Measurements from ENCODE around the gene CREB5. TPM values are rescaled to one million over a fixed set of nuclear protein-coding genes. Genes with fewer than 3 reads are reported as not detected.

Gene CREB5
- total and polyA plus RNA-seq, 2 of the 8 experiments (the other 6 are each of a cell fraction or from before 2014, with no cell fraction given): 2.4 to 2.7 TPM

GRCh38 chr7:28684650-28685241, 272.4 kb downstream of the CREB5 start:
- H2AFZ ChIP-seq (ENCODE audit: low read length): 0 out of 2 replicates have a peak overlapping the region, but pooled peaks have one; percentile 52
- CTCF ChIA-PET (ENCODE audit: partially characterized antibody): interaction anchor here (0.6 to 0.9 kb wide), 2 partner anchors 147 to 736 kb away, joined by 3 to 4 read pairs; no protein-coding TSS in a partner anchor
- TF ChIP-seq SRF (IDR thresholded peaks at IDR 0.05; ENCODE audit: low read depth, low read length): no peak
- TF ChIP-seq GTF2F1 (IDR thresholded peaks at IDR 0.05; ENCODE audit: borderline replicate concordance, low read depth, low read length): no peak
- TF ChIP-seq RXRA (IDR thresholded peaks at IDR 0.05; ENCODE audit: insufficient read depth, low read depth, low read length): no peak
- no peak for TF ChIP-seq JUN (IDR thresholded peaks at IDR 0.05; ENCODE audit: low read depth, low read length)
- TF ChIP-seq RFX5 (IDR thresholded peaks at IDR 0.05; ENCODE audit: borderline replicate concordance, low read depth, low read length): no peak
- TF ChIP-seq HDAC6 (IDR thresholded peaks at IDR 0.05; ENCODE audit: low read depth, low read length): no peak
- TF ChIP-seq POLR2A (IDR thresholded peaks at IDR 0.05; ENCODE audit: control extremely low read depth in 1 of 2, low read depth in 2 of 2, low read length in 2 of 2): no peak
- no peak for TF ChIP-seq FOSL1 (IDR thresholded peaks at IDR 0.05; ENCODE audit: insufficient read depth, low read depth, low read length)
- no peak for TF ChIP-seq EZH2 (IDR thresholded peaks at IDR 0.05; ENCODE audit: low read depth, low read length, severe bottlenecking)
- no peak for TF ChIP-seq SUZ12 (IDR thresholded peaks at IDR 0.05; ENCODE audit: low read length)
- no peak for TF ChIP-seq CBX8 (IDR thresholded peaks at IDR 0.05; ENCODE audit: borderline replicate concordance, low read depth, low read length)
- no peak for TF ChIP-seq CTBP2 (IDR thresholded peaks at IDR 0.05; ENCODE audit: borderline replicate concordance, insufficient read depth, insufficient read length, low read length)
- TF ChIP-seq KDM5A (IDR thresholded peaks at IDR 0.05; ENCODE audit: low read length): no peak
- TF ChIP-seq SP4 (IDR thresholded peaks at IDR 0.05; ENCODE audit: low read length): no peak

More at GRCh38 chr7:28684650-28685241, 272.4 kb downstream of the CREB5 start:
- 75% methylated on average over 4 of the region's 5 CpGs; no CpG with 5 or more reads in 1 of the 2 experiments for WGBS, 2 experiments (ENCODE audit: extremely low coverage in 1 of 2, insufficient coverage in 1 of 2, insufficient read length in 1 of 2, insufficient replicate concordance in 2 of 2, low coverage in 1 of 2, low lambda C conversion rate in 2 of 2, missing lambda C conversion rate in 1 of 2)
- no peaks in the 10 kb centered on the region for H3K79me1 ChIP-seq (ENCODE audit: low read depth, low read length)
- H3K9me3 ChIP-seq (ENCODE audit: insufficient read depth in 2 of 2, low read depth in 1 of 2, low read length in 1 of 2): no peaks in the 10 kb centered on the region
- H2BK12ac ChIP-seq (ENCODE audit: low read depth, low read length): peak overlapping the region; percentile 79
- H4K20me1 ChIP-seq (replicated peaks in 1 of 2; ENCODE audit: control insufficient read depth in 1 of 2, insufficient read depth in 2 of 2, low read length in 2 of 2): no peaks in the 10 kb centered on the region
- no peaks in the 10 kb centered on the region for H3K36me3 ChIP-seq (ENCODE audit: control insufficient read depth in 2 of 4, insufficient read depth in 4 of 4, low read length in 3 of 4)
- no peak overlapping the region for H4K8ac ChIP-seq (ENCODE audit: extremely low read depth, insufficient read depth, low read length)
- H3K23me2 ChIP-seq (ENCODE audit: low read depth, low read length): peaks cover 4% of the 10 kb centered on the region
- no peak overlapping the region; the same call in 1 of the 2 replicates for H2BK20ac ChIP-seq (ENCODE audit: low read length)
- no peak overlapping the region for H3K14ac ChIP-seq (ENCODE audit: insufficient read length)
- H3K4me3 ChIP-seq (ENCODE audit: extremely low read depth in 1 of 4, insufficient read depth in 2 of 4, low read depth in 3 of 4, low read length in 4 of 4): no peak overlapping the region
- H4K91ac ChIP-seq (replicated peaks; ENCODE audit: insufficient read length, low read length): no peak overlapping the region
- no peak overlapping the region for H3K18ac ChIP-seq (ENCODE audit: extremely low read depth, low read length)
- H3K79me2 ChIP-seq (ENCODE audit: control insufficient read depth in 1 of 2, insufficient read depth in 2 of 2, low read length in 2 of 2): no peaks in the 10 kb centered on the region
- H3K27me3 ChIP-seq (replicated peaks in 1 of 4; ENCODE audit: control insufficient read depth in 3 of 4, extremely low read depth in 1 of 4, insufficient read depth in 3 of 4, low read length in 3 of 4): no peaks in the 10 kb centered on the region
- peaks cover 0 to 5% (median 2%) of the 10 kb centered on the region in 4 experiments; a peak in 6 of 7 replicates for H3K4me1 ChIP-seq (replicated peaks in 1 of 4; ENCODE audit: control insufficient read depth in 3 of 4, insufficient read depth in 4 of 4, low read length in 3 of 4)
- H4K5ac ChIP-seq (ENCODE audit: insufficient read length, low read depth, low read length): no peak overlapping the region
- POLR2A ChIA-PET (ENCODE audit: partially characterized antibody): no interaction called here
- H3K4ac ChIP-seq (replicated peaks; ENCODE audit: insufficient read length, low read depth, low read length): no peak overlapping the region
- H3K9ac ChIP-seq (replicated peaks in 1 of 4; ENCODE audit: extremely low read depth in 1 of 4, low read depth in 3 of 4, low read length in 3 of 4): no peak overlapping the region; a peak in 1 of 7 replicates
- H2BK120ac ChIP-seq (replicated peaks; ENCODE audit: low read depth, low read length): no peak overlapping the region
- no peak overlapping the region; a peak in 1 of 4 replicates for H3K4me2 ChIP-seq (ENCODE audit: insufficient read depth in 1 of 2, low read depth in 2 of 2, low read length in 2 of 2)
- no peak overlapping the region for H2BK15ac ChIP-seq (ENCODE audit: low read length)
- no peak overlapping the region for H3K56ac ChIP-seq (replicated peaks; ENCODE audit: insufficient read length, low read depth, low read length)
- no peak overlapping the region for H3K23ac ChIP-seq (ENCODE audit: insufficient read length)
- H2BK5ac ChIP-seq (ENCODE audit: low read depth, low read length): 0 out of 2 replicates have a peak overlapping the region, but pooled peaks have one; percentile 84
- no peak overlapping the region for H3K27ac ChIP-seq (ENCODE audit: low read depth, low read length)
- H2AK5ac ChIP-seq (ENCODE audit: low read depth, low read length): no peak overlapping the region
- no peak for FAIRE-seq
- no peak for DNase-seq (ENCODE audit: low read depth in 1 of 2, low spot score in 2 of 2)
